Neural crest cell (in vitro differentiated cells): ENCODE data around the gene ITCH. TPM values are rescaled to one million over a fixed set of nuclear protein-coding genes. Genes with fewer than 3 reads are reported as not detected.
"Not testable (repeated sequence)": the region's sequence is repeated elsewhere in the genome, so short reads cannot be mapped to it uniquely, and the experiment has no call there.

ENCODE experiments used
- DNase-seq: peaks from one replicate; pipeline ENCODE4 v3.0.0; 2021; ENCODE audit warnings: low read depth, mixed read lengths, low spot score
- H3K27ac Mint-ChIP-seq: one replicate; pipeline ENCODE4 v1.8.0; 2021; ENCODE audit warnings: mild to moderate bottlenecking, mixed read lengths; ENCODE audit not compliant: unreplicated experiment
- H3K27me3 Mint-ChIP-seq: 2 replicates; pipeline ENCODE4 v1.8.0; 2021; ENCODE audit warnings: low read depth, mild to moderate bottlenecking, mixed read lengths
- H3K36me3 Mint-ChIP-seq: 2 replicates; pipeline ENCODE4 v1.8.0; 2021; ENCODE audit warnings: low read depth, mild to moderate bottlenecking, mixed read lengths
- H3K4me1 Mint-ChIP-seq: 2 replicates; pipeline ENCODE4 v1.8.0; 2021; ENCODE audit warnings: mixed read lengths
- H3K4me3 Mint-ChIP-seq: one replicate; pipeline ENCODE4 v1.8.0; 2021; ENCODE audit warnings: mild to moderate bottlenecking, mixed read lengths
- H3K9me3 Mint-ChIP-seq: 2 replicates; pipeline ENCODE4 v1.8.0; 2021; ENCODE audit warnings: mixed read lengths
- CTCF ChIP-seq: fragments of 200-600 bp; sonication (generic); conservative IDR thresholded peaks from 2 replicates; pipeline ENCODE4 v1.5.0; 2021; ENCODE audit warnings: antibody characterized with exemption, mild to moderate bottlenecking
- total RNA-seq: library from RNA; stranded (reverse); gene quantifications from 2 replicates; pipeline ENCODE4 v1.2.1, GENCODE V29; 2021

ITCH gene
- total RNA-seq, 1 donor from 2014 or later = 69.3 TPM

- no peaks in the 10 kb centered on the region for H3K27me3 Mint-ChIP-seq
- H3K27ac Mint-ChIP-seq = no peak overlapping the region
- H3K9me3 Mint-ChIP-seq = no peaks in the 10 kb centered on the region
- no peak for DNase-seq
- no peak for TF ChIP-seq CTCF
- peaks cover 5% of the 10 kb centered on the region for H3K4me1 Mint-ChIP-seq
- peaks cover 2% of the 10 kb centered on the region for H3K36me3 Mint-ChIP-seq
- no peak overlapping the region for H3K4me3 Mint-ChIP-seq
Measured at GRCh38 chr20:34433391-34433790, 70.3 kb downstream of the ITCH start.

- peak overlapping the region; percentile 9 for H3K27ac Mint-ChIP-seq
Measured at GRCh38 chr20:34435589-34435988, 72.5 kb downstream of the ITCH start.

GRCh38 chr20:34437330-34437986, 74.4 kb downstream of the ITCH start:
- Mint-ChIP-seq H3K9me3 (no peaks in the 10 kb centered on the region), H3K4me3 (no peak overlapping the region), H3K27me3 (no peaks in the 10 kb centered on the region), H3K4me1 (peaks cover 5% of the 10 kb centered on the region), H3K36me3 (peaks cover 8% of the 10 kb centered on the region), H3K27ac (no peak overlapping the region)
- no peak for DNase-seq
- TF ChIP-seq CTCF = no peak

More at GRCh38 chr20:34435589-34435988, 72.5 kb downstream of the ITCH start:
- H3K4me1 Mint-ChIP-seq = peaks cover 5% of the 10 kb centered on the region
- peaks cover 4% of the 10 kb centered on the region for H3K36me3 Mint-ChIP-seq
- no peaks in the 10 kb centered on the region for H3K27me3 Mint-ChIP-seq
- H3K4me3 Mint-ChIP-seq = no peak overlapping the region
- TF ChIP-seq CTCF = no peak
- no peak for DNase-seq
- H3K9me3 Mint-ChIP-seq = no peaks in the 10 kb centered on the region

- peaks cover 8% of the 10 kb centered on the region for H3K36me3 Mint-ChIP-seq
- H3K4me3 Mint-ChIP-seq = no peak overlapping the region
- no peaks in the 10 kb centered on the region for H3K27me3 Mint-ChIP-seq
- no peak for DNase-seq
- H3K4me1 Mint-ChIP-seq = peaks cover 5% of the 10 kb centered on the region
- peak overlapping the region; percentile 61 for H3K27ac Mint-ChIP-seq
- H3K9me3 Mint-ChIP-seq = no peaks in the 10 kb centered on the region
- no peak for TF ChIP-seq CTCF
Measured at GRCh38 chr20:34439168-34439567, 76.1 kb downstream of the ITCH start.

- not testable (repeated sequence) for H3K27ac Mint-ChIP-seq, H3K4me3 Mint-ChIP-seq, H3K27me3 Mint-ChIP-seq, H3K9me3 Mint-ChIP-seq, H3K4me1 Mint-ChIP-seq, DNase-seq
- peaks cover 13% of the 10 kb centered on the region for H3K36me3 Mint-ChIP-seq
Measured at GRCh38 chr20:34441423-34441822, 78.3 kb downstream of the ITCH start.

- H3K9me3 Mint-ChIP-seq = no peaks in the 10 kb centered on the region
- no peak overlapping the region for H3K4me3 Mint-ChIP-seq
- H3K36me3 Mint-ChIP-seq = peaks cover 26% of the 10 kb centered on the region
- no peaks in the 10 kb centered on the region for H3K27me3 Mint-ChIP-seq
- no peak overlapping the region for H3K27ac Mint-ChIP-seq
- DNase-seq = no peak
- no peak for TF ChIP-seq CTCF
- H3K4me1 Mint-ChIP-seq = no peaks in the 10 kb centered on the region
Measured at GRCh38 chr20:34443546-34443945, 80.5 kb downstream of the ITCH start.
